Activated CD4-positive, alpha-beta T cell treated with anti-CD3 and anti-CD28 coated beads, Interleukin-2, amount 50 U/mL, for 1 hour (primary cell): Measurements from ENCODE around the gene HAX1.
"Not testable (repeated sequence)": the region's sequence is repeated elsewhere in the genome, so short reads cannot be mapped to it uniquely, and the experiment has no call there.

Experiments used
- DNase-seq: peaks from one replicate; pipeline ENCODE4 v3.0.0-alpha.2; 2020

HAX1 gene

DNA sequence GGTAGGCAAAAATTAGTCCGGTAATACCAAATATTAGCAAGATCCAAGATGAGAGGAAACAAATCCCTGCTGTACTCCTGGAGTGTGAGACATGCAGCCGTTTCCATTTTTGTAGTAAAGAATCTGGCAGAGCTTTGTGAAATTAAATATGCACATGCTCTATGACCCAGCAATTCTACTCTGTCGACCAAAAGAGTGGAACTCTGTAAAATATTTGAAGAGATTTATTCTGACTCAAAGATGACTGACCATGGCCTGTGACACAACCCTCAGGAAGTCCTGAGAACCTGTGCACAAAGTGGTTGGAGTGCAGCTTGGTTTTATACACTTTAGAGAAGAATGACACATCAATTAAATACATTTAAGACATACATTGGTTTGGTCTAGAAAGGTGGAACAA lies 16.2 kb downstream of the HAX1 start:
- no peak for DNase-seq

- no peak for DNase-seq
Measured at GRCh38 chr1:154290921-154291320, 18.5 kb downstream of the HAX1 start.

DNA sequence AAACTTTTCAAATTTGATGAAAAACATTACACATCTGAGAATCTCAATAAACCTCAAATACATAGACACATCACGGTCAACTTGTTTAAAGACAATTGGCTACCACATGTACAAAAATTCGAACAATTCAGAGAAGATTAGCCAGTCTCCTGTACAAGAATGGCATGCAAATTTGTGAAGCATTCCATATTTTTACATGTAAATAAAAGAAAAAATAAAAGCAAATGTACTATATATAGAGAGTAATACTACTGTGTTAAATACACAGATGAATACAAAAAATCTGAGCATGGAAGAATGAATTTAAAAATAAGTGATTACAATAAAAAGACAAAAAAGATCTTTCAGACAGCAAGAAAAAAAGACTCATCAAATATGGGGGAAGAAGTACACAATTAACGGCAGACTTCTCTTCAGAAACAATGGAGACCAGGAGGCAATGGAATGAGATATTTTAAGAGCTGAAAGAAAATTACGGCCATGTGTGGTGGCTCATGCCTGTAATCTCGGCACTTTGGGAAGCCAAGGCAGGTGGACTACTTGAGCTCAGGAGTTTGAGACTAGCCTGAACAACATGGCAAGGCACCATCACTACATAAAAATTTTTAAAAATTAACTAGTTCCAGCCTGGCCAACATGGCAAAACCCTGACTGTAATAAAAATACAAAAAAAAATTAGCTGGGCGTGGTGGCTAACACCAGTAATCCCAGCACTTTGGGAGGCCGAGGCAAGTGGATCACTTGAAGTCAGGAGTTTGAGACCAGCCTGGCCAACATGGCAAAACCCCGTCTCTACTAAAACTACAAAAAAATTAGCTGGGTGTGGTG lies 23.2 kb downstream of the HAX1 start:
- no peak for DNase-seq

DNA sequence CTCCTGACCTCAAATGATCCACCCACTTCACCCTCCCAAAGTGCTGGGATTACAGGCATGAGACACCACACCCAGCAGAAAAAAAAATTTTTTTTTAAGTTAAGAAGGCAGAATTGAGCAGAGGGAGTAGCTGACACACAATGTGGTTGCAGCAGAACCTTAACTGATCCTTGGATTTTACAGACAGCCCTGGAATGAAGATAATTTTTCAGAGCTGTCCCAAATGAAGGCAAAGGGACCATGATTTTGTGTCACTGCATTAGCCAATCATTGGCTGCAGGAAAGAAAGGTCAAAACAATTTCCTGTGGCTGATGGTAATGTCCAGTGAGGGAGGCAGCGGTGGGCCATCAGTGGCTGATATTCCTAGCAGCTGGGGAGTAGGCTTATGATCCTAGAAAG lies 29.2 kb downstream of the HAX1 start:
- no peak for DNase-seq

- no peak for DNase-seq
Measured at GRCh38 chr1:154304664-154305337, 32.4 kb downstream of the HAX1 start.

GRCh38 chr1:154306151-154306550 lies 33.7 kb downstream of the HAX1 start:
- DNase-seq: no peak

DNA sequence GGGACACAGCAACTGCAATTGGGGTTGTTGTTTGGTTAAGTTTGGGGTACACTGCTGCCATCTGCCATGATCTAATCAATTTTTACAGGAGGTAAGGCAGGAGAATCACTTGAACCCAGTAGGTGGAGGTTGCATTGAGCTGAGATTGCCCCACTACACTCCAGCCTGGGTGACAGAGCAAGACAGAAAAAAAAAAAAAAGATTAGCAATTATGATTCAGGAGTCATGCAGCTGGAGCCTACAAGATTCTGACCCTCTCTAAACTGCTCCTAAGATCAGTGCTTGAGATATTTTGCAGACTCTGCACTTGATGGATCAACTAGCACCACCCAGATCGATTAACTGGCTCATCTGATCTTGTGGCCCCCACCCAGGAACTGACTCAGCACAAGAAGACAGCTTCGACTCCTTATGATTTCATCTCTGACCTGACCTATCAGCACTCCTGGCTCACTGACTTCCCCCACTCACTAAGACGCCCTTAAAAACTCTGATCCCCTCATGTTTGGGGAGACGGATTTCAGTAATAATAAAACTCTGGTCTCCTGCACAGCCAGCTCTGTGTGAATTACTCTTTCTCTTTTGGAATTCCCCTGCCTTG lies 35.3 kb downstream of the HAX1 start:
- DNase-seq: not testable (repeated sequence)

DNA sequence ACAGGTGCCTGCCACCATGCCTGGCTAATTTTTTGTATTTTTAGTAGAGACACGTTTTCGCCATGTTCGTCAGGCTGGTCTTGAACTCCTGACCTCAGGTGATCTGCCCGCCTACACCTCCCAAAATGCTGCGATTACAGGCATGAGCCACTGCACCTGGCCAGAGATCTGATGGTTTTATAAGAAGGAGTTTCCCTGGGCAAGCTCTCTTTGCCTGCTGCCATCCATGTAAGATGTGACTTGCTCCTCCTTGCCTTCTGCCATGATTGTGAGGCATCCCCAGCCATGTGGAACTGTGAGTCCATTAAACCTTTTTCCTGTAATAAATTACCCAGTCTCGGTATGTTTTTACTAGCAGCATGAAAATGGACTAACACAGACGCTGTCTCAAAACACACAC lies 36.7 kb downstream of the HAX1 start:
- not testable (repeated sequence) for DNase-seq

GRCh38 chr1:154312229-154313065 lies 40.0 kb downstream of the HAX1 start:
- not testable (repeated sequence) for DNase-seq

- no peak for DNase-seq
Measured at GRCh38 chr1:154313066-154313356, 40.6 kb downstream of the HAX1 start.

DNA sequence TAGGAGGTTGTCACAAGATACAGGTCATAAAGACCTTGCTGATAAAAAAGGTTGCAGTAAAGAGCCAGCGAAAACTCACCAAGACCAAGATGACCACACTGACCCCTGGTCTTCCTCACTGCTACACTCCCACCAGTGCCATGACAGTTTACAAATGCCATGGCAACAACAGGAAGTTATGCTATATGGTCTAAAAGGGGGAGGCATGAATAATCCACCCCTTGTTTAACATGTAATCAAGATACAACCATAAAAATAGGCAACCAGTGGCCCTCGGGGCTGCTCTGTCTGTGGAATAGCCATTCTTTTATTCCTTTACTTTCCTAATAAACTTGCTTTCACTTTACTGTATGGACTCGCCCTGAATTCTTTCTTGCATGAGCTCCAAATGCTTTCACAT lies 41.8 kb downstream of the HAX1 start:
- DNase-seq: not testable (repeated sequence)

DNA sequence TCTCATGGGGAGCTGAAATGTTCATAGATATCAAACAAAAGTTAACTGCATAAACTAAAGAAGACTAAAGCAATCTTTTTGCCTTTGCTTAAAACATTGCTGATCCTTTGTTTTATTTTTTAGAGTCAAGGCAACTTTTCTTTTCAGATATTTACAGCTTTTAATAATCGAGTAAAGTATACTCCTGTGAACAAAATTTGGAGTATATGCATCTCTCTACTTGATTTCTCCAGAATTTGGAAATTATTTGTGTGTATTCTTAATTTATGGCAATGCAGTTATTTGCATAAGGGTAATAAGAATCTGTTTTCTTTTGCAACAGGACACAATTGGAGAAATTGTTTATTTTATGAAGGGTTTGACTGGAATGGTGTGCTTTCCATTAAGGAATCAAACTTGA lies 44.3 kb downstream of the HAX1 start:
- DNase-seq: no peak

DNA sequence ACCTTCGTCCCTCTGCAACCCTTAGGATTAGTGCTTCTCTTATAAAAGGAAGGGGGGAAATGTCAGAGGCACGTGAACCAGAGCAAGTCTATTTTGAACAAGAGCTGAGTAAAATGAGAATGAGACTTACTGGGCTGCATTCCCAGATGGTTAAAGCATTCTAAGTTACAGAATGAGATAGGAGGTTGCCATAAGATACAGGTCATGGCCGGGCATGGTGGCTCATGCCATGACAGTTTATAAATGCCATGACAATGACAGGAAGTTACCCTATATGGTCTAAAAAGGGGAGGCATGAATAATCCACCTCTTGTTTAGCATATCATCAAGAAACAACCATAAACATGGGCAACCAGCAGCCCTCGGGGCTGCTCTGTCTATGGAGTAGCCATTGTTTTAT lies 46.0 kb downstream of the HAX1 start:
- DNase-seq: no peak

DNA sequence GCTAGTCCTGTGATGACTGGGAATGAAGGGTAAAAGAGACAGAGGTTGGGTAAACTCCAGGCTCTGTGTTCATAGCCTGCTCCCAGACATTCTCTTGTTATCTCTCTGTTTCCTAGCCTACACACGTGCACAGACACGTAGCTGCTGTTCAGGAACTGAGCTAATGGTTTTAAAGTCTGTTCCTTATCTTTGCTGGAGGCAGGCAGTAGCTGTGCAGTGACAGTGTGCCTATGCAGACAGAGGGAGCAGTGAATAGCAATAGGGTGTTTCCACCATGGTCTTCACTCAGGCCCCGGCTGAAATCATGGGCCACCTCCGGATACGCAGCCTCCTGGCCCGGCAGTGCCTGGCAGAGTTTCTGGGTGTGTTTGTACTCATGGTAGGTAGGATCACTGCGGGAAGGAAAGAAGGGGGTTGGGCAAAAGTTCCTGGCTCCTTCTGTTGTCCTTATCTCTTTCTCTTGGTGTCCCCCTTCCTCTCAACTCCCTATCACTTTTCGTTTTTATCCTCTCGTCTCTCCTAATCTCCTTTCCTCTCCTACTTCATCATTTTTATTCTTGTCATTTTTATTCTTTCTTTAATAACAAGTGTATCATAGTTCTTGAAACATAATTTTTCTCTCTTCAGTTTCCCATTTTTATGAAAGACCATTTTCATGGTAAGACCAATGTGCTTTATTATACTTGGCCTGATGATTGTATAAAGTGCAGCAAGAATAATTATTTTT lies 48.6 kb downstream of the HAX1 start, which contains the start of gene AQP10:
AQP10 (plus strand) TSS at position 212 of the 727 bp plus-strand sequence; CDS start at position 275, 63 bp downstream.
- DNase-seq: no peak

- not testable (repeated sequence) for DNase-seq
Measured at GRCh38 chr1:154321609-154321934, 49.1 kb downstream of the HAX1 start.

GRCh38 chr1:154323493-154323892 lies 51.1 kb downstream of the HAX1 start:
- DNase-seq: no peak

GRCh38 chr1:154324241-154324640 lies 51.8 kb downstream of the HAX1 start:
- DNase-seq: no peak

- DNase-seq: peak; percentile 76
Measured at GRCh38 chr1:154324669-154325582, 52.5 kb downstream of the HAX1 start, which contains the start of gene ATP8B2. ATP8B2 (plus strand) TSS chr1:154325525; CDS start chr1:154328142, 2,617 bp downstream.
